ENCODE results near the gene LRP1. TPM values are rescaled to one million over a fixed set of nuclear protein-coding genes. Genes with fewer than 3 reads are reported as not detected.

LRP1 gene
- total and polyA plus RNA-seq, 2 of the 13 experiments (the other 11 are each of a cell fraction or from before 2014, with no cell fraction given), result 14.7 to 30.8 TPM

DNA sequence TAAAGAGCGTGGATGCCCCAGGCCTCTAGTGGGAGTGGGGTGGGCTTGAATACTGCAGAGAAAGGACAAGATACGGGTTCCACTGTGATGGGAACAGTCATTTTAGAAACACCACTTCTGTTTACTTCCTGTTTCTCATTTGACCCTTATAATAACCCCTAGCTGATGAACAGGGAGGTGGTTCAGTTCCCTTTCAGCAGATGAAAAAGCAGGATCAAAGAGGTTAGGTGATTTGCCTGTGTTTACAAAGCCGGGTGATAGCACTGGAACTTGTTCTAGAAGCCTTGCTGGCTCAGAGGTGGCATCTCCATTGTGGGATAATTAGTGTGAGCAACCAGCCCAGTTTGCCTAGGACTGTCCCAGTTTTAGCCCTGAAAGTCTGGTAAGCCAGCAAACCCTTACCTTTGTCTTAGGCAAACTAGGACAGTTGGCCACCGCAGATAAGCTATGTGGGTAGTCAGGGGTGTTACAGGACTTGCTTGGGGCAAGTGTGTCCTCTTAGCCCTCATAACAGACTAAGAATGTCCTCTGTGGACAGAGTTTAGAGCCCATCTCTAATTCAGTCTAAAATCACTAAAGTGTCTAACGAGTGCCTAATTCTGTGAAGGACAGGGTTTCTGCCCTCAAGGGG lies 26.6 kb downstream of the LRP1 start (continued):
- TF ChIP-seq, protein P1, sequence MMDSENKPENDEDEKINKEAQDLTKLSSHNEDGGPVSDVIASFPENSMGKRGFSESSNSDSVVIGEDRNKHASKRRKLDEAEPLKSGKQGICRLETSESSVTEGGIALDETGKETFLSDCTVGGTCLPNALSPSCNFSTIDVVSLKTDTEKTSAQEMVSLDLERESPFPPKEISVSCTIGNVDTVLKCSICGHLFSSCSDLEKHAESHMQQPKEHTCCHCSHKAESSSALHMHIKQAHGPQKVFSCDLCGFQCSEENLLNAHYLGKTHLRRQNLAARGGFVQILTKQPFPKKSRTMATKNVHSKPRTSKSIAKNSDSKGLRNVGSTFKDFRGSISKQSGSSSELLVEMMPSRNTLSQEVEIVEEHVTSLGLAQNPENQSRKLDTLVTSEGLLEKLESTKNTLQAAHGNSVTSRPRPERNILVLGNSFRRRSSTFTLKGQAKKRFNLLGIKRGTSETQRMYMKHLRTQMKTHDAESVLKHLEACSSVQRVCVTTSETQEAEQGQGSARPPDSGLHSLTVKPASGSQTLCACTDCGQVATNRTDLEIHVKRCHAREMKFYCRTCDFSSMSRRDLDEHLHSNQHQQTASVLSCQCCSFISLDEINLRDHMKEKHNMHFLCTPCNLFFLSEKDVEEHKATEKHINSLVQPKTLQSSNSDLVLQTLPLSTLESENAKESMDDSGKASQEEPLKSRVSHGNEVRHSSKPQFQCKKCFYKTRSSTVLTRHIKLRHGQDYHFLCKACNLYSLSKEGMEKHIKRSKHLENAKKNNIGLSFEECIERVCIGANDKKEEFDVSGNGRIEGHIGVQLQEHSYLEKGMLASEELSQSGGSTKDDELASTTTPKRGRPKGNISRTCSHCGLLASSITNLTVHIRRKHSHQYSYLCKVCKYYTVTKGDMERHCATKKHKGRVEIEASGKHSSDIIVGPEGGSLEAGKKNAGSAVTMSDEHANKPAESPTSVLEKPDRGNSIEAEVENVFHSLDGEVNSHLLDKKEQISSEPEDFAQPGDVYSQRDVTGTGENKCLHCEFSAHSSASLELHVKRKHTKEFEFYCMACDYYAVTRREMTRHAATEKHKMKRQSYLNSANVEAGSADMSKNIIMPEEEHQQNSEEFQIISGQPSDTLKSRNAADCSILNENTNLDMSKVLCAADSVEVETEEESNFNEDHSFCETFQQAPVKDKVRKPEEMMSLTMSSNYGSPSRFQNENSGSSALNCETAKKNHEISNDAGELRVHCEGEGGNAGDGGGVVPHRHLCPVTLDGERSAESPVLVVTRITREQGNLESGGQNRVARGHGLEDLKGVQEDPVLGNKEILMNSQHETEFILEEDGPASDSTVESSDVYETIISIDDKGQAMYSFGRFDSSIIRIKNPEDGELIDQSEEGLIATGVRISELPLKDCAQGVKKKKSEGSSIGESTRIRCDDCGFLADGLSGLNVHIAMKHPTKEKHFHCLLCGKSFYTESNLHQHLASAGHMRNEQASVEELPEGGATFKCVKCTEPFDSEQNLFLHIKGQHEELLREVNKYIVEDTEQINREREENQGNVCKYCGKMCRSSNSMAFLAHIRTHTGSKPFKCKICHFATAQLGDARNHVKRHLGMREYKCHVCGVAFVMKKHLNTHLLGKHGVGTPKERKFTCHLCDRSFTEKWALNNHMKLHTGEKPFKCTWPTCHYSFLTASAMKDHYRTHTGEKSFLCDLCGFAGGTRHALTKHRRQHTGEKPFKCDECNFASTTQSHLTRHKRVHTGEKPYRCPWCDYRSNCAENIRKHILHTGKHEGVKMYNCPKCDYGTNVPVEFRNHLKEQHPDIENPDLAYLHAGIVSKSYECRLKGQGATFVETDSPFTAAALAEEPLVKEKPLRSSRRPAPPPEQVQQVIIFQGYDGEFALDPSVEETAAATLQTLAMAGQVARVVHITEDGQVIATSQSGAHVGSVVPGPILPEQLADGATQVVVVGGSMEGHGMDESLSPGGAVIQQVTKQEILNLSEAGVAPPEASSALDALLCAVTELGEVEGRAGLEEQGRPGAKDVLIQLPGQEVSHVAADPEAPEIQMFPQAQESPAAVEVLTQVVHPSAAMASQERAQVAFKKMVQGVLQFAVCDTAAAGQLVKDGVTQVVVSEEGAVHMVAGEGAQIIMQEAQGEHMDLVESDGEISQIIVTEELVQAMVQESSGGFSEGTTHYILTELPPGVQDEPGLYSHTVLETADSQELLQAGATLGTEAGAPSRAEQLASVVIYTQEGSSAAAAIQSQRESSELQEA (CRISPR knock-in tag; IDR thresholded peaks at IDR 0.05; ENCODE audit: not compliant biosample characterization), result no peak
- TF ChIP-seq, protein P2, sequence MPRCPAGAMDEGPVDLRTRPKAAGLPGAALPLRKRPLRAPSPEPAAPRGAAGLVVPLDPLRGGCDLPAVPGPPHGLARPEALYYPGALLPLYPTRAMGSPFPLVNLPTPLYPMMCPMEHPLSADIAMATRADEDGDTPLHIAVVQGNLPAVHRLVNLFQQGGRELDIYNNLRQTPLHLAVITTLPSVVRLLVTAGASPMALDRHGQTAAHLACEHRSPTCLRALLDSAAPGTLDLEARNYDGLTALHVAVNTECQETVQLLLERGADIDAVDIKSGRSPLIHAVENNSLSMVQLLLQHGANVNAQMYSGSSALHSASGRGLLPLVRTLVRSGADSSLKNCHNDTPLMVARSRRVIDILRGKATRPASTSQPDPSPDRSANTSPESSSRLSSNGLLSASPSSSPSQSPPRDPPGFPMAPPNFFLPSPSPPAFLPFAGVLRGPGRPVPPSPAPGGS (CRISPR knock-in tag; IDR thresholded peaks at IDR 0.05), result no peak
- TF ChIP-seq ETV5 (CRISPR knock-in tag; IDR thresholded peaks at IDR 0.05; ENCODE audit: borderline replicate concordance) (peak; percentile 61; the same call in 1 of the 2 replicates), HIC2 (CRISPR knock-in tag; IDR thresholded peaks at IDR 0.05; ENCODE audit: low read depth) (no peak), RBAK (CRISPR knock-in tag; IDR thresholded peaks at IDR 0.05) (no peak), HMGA1 (CRISPR knock-in tag; conservative IDR thresholded peaks at IDR 0.05) (no peak), POLR2AphosphoS5 (IDR thresholded peaks at IDR 0.05; ENCODE audit: low read depth, low read length) (no peak), ZNF512B (CRISPR knock-in tag; IDR thresholded peaks at IDR 0.05; ENCODE audit: borderline replicate concordance) (no peak), FOXA1 (IDR thresholded peaks at IDR 0.05) (no peak), FOXA1 (CRISPR knock-in tag; IDR thresholded peaks at IDR 0.05) (peak; percentile 64; the same call in 1 of the 2 replicates), BCL6 (CRISPR knock-in tag; IDR thresholded peaks at IDR 0.05) (no peak), SIN3B (IDR thresholded peaks at IDR 0.05; ENCODE audit: low read length) (no peak), ZFP41 (CRISPR knock-in tag; IDR thresholded peaks at IDR 0.05; ENCODE audit: borderline replicate concordance) (no peak), SRSF1 (optimal IDR thresholded peaks at IDR 0.05; ENCODE audit: low read depth, low read length) (no peak), ZNF607 (CRISPR knock-in tag; IDR thresholded peaks at IDR 0.05; ENCODE audit: borderline replicate concordance) (no peak), YY1 (IDR thresholded peaks at IDR 0.05; ENCODE audit: insufficient read depth, insufficient replicate concordance, low read depth, low read length) (no peak)

Data from HepG2 (cell line).